HG02943 (cell line): ENCODE results near the gene FAM193B.
"Not testable (repeated sequence)": the region's sequence is repeated elsewhere in the genome, so short reads cannot be mapped to it uniquely, and the experiment has no call there.

Experiments
- ATAC-seq: cut with Tn5 transposase; IDR thresholded peaks from one replicate; pipeline ENCODE4 v1.9.1; 2021; ENCODE audit warnings: mild to moderate bottlenecking, low read depth, moderate library complexity; ENCODE audit not compliant: unreplicated experiment

The FAM193B gene

DNA sequence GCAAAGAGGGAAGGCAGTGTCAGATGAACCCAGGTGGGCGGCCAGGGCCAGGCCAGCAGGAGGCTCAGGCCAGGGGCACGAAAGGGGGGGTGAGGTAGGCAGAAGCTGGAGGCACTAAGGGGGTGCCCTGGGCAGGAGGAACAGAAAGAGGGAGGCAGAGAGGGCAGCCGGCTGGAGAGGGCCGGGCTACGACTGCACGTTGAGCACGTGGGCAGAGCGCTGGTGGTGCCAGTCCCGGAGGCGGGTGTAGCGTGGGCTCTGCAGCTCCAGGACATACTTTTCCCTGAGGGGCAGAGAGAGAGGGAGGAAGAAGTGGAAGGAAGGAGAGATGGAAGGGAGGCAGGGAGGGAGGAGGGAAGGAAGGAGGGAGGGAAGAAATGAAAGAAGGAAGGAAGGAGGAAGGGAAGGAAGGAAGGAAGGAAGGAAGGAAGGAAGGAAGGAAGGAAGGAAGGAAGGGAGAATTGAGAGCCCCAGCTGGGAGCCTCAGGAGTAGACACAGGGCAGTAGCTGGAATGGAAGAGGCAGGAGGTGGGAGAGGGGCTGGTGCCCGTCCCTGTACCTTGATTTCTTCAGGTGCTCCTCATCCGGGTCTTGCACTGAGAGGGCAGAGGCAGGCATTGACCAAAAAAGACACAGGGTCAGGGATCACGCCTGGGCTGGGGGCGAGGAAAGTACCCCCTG lies 63.9 kb downstream of the FAM193B start:
- no peak for ATAC-seq

- ATAC-seq: no peak
Observed at GRCh38 chr5:177489119-177489716, 65.1 kb downstream of the FAM193B start.

GRCh38 chr5:177487975-177488374 lies 66.4 kb downstream of the FAM193B start:
- no peak for ATAC-seq

DNA sequence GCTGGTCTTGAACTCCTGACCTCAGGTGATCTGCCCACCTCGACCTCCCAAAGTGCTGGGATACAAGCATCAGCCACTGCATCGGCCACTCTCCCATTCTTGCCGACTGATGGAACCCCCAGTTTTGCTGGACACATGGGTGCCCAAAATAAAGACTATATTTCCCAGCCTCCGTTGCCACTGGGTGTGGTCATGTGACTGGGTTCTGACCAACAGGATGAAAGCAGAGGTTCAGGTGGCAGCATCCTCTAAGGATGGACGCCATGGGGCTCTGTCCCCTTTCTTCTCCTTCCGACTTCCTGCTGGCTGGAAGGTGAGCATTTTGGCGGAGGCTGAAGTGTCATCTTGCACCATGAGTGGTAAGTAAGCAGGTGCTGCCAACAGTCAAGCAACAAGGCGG lies 67.2 kb downstream of the FAM193B start:
- ATAC-seq: no peak

DNA sequence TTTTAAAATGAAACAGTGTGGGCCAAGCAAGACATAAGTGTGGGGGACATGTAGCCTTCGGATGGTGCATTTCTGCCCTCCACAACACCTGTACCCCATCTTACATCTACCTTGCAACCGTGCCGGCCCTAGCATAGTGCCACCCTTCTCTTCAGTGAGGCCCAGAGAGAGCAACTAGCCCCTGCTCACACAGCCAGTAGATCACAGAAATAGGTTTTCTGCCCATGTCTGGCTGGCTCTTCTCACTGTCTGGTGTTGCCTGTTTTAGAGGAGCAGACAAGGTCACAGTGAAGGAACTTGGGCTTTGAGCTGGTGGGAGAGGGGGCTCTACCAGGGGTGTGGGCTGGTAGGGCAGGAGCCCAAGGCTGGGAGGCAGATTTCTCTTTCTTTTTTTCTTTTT lies 68.1 kb downstream of the FAM193B start:
- no peak for ATAC-seq

DNA sequence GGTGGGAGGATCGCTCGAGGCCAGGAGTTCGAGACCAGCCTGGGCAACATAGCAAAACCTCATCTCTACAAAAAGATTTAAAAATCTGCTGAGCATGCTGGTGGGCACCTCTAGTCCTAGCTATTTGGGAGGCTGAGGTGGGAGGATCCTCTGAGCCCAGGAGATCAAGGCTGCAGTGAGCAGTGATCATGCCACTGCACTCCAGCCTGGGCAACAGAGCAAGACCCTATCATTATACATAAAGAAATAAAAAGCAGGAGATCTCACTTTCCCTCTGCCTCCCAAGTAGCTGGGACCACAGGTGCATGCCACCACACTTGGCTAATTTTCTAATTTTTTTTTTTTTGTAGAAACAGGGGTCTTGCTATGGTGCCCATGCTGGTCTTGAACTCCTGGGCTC lies 68.6 kb downstream of the FAM193B start:
- ATAC-seq: not testable (repeated sequence)

DNA sequence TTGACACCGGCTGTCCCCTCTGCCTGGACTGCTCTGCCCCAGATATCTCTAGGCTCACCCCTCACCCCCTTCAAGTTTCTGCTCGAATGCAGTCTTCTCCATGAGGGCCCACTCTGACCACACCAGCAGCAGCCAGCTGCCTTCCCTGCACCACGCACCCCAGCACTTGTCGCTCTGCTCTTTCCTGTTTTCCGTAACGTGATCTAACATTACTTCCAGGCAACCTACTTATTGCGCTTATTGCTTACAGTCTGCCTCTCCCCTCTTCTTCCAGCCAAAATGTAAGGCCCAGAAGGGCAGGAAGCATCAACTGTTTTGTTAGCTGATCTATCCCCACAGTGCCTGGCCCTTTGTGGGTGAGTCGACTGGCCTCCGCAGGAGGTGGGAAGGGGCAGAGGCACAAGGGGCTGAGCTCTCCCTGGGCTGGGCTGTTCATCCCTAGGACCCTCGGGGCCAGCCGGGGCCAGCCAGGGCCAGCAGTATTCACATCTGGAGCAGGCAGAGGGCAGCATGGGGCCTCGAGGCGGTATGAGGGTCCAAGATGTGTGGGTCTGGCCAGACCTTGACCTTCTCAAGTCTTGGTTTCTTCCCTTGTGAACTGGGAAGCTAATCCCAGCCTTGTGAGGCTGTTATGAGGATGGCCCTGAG lies 69.3 kb downstream of the FAM193B start:
- ATAC-seq: no peak

GRCh38 chr5:177483994-177484901 lies 70.1 kb downstream of the FAM193B start:
- ATAC-seq: no peak

DNA sequence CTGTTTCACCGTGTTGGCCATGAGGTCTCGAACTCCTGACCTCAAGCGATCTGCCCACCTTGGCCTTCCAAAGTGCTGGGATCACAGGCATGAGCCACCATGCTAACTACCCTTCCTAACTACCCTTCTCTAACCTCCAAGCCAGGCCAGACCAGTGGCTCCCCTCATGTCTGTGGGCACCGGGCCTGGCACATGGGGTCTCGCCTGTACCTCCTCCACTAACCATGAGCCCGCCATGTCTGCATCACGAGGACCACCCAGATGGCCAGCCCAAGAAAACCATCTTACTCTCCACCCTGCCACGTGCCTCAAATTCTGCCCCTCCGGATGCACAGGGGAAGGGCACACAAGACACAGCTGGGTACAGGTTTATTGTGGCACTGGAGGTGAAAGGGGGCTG lies 71.3 kb downstream of the FAM193B start:
- ATAC-seq: no peak

GRCh38 chr5:177482359-177482795 lies 72.0 kb downstream of the FAM193B start:
- ATAC-seq: no peak

- no peak for ATAC-seq
Observed at GRCh38 chr5:177479774-177480173, 74.6 kb downstream of the FAM193B start.

DNA sequence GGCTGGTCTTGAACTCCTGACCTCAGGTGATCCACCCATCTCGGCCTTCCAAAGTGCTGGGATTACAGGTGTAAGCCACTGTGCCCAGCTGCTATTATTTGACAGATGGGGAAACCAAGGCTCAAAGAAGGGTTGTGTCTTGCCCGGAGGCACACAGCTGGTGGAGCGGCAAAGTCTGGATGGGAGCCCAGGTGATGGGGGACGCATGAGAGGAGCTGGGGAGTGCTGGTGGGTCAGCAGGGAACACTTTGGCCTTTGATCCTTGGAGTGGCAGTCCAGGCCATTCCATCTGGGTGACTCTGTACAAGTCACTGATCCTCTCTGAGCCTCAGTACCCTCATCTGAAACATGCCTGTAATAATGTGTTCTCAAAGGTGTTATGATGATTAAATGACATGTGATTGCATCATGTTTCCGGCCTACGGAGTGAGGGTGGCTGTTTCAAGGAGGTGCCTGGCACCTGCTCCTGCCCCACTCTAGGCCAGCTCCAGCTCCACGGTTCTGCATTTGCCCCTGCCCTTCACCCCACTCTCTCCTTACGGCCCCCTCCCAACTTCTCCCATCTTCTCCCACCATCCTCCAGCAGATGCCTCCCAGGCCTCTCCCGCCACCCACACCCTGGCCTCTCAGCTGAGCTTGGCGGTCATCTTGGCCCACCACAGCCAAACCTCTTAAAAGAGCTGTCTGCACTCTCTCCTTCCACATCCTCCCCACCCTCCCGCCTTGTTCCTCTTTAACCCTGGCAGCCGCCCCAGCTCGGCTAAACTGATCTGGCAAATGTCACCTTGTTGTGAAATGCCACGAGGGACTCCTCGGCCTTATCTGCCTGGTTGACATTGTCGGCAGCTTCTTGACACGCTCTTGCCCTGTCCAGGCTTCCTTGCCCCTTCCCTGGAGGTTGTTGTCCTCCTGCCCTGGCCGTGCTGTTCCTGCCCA lies 75.4 kb downstream of the FAM193B start:
- ATAC-seq: no peak

- ATAC-seq: no peak
Observed at GRCh38 chr5:177477701-177478477, 76.5 kb downstream of the FAM193B start.

- ATAC-seq: no peak
Observed at GRCh38 chr5:177476531-177477233, 77.7 kb downstream of the FAM193B start.

GRCh38 chr5:177475563-177476427 lies 78.6 kb downstream of the FAM193B start:
- ATAC-seq: no peak

DNA sequence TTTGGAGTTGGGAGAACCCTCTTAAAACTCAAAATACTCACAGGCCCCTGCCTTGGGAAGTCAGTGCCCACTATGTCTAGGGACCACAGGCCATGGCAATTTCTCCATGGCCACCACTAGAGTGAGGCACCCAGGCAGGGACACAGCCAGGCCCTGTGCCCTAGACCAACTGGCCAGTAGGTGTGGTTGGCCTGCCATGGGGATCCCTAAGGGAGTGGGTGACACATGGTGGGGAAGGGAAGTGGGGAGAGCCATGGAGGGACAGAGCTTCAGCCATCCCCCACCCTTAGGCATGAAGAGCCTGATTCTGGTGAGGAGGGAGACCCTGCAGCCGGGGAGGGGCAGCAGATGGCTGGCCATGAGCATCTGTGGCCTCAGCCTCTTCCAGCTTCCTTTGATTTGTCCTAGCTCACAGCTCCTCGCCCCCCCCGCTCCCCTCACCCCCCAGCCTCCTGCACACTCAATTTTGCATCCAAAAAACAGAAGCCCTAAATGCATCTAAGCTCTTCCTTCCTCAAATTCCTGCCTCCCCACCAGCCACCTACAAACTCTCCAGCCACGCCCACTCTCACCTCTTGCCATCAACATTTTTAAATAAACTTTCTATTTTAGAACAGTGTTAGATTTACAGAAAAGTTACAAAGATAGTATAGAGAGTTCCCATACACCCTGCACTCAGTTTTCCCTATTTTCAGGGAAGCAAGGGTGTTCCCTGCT lies 79.4 kb downstream of the FAM193B start:
- no peak for ATAC-seq

- ATAC-seq: no peak
Observed at GRCh38 chr5:177474002-177474476, 80.3 kb downstream of the FAM193B start.
